HG03196 (cell line): ENCODE measurements around the gene LTBP1.
"Not testable (repeated sequence)": the region's sequence is repeated elsewhere in the genome, so short reads cannot be mapped to it uniquely, and the experiment has no call there.

Experiments used
- ATAC-seq: cut with Tn5 transposase; IDR thresholded peaks from one replicate; pipeline ENCODE4 v1.9.1; 2021; ENCODE audit not compliant: unreplicated experiment

LTBP1 gene

GRCh38 chr2:33215983-33216382 lies 269.2 kb downstream of the LTBP1 start:
- no peak for ATAC-seq

DNA sequence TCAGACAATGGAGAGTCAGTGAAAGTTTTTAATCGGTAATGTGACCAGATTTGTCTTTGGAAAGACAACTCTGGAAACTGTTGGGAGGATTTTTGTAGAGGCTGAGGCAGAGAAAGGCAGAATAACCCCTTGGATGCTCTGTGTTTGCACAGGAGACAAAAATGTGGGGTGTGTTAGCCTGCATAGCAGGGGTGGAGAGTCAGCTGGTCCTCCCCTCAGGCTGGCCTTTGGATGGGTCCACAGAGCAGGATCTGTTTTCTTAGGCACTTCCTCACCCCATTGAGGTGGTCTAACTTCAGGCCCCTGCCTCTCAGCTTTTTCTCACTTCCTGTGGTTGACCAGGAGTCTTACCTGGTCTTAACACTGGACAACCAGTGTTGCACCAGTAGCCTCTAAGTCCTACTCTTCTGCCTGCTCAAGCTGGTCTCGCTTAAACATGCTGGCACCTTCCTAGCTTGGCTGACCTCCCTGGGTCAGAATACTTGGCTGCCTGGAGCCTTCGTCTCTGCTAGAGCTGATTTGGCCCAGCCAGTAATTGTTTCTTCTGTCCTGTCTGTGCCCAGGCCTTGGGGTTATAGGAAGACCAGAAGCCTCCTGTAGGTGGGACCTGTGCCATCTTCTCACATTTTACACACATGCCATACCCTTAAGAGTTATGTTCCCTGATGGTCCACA lies 269.9 kb downstream of the LTBP1 start:
- no peak for ATAC-seq

GRCh38 chr2:33217406-33217805 lies 270.7 kb downstream of the LTBP1 start:
- no peak for ATAC-seq

DNA sequence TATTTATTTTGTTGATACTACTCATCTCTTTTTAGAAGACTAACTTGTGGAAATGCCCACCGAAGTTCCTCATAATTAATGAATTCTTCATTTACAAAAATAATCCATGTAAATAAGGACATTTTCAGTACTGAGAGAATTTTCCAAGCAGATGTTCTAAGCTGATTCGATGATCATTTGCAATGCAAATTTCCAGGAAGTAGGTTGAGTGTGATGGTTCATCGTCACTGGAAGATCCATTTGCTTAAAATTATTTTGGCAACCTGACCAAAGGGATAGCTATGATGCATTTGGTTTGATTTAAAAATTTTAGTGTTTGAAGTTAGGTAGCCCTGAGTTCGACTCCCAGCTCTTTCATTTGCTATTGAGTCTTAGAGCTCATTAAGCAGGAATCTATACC lies 272.4 kb downstream of the LTBP1 start:
- no peak for ATAC-seq

DNA sequence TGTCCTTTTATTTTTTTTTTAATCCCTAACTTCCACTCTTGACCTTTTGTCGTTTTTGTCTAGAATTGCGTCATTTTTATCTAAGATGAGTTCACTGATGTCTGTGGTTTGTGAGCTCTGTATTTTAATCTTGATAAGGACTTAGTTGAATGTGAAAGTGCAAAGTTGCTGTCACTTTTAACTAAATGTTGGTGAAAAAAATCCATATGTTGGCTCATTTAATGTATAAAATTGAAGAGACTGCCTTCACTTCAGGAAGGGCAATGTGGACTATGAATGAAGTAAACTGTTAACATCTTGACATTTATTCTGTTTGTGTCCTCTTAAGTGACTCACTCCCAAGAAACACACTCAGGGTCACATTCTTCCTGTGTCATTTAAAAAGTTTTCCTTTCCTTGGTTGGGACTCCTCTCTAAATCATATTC lies 273.1 kb downstream of the LTBP1 start:
- ATAC-seq = no peak

DNA sequence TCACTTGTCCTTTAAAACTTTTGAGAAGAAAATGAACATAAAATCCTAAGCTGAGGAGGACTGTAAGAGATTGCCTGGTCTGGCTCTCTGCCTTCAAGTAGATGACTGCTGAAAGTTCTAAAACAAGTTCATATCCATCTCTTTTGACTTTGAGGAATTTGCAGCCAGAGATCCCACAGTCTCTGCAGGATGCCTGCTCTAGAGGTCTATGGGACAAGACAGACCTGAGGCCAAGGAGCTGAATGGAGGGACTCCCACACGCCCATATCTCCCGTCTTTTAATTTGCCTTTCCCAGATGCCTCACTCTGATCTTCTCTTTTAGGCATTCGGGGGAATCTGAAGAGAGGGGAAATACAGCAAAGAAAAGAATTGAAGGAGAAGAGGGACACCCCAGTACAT lies 273.8 kb downstream of the LTBP1 start:
- no peak for ATAC-seq

GRCh38 chr2:33221046-33221784 lies 274.5 kb downstream of the LTBP1 start:
- ATAC-seq = no peak

GRCh38 chr2:33222309-33222708 lies 275.6 kb downstream of the LTBP1 start:
- ATAC-seq = no peak

- ATAC-seq = no peak
These were observed 277.1 kb downstream of the LTBP1 start for GRCh38 chr2:33223856-33224255.

- ATAC-seq = no peak
These were observed 278.6 kb downstream of the LTBP1 start for GRCh38 chr2:33225350-33225749.

- no peak for ATAC-seq
These were observed 279.8 kb downstream of the LTBP1 start for GRCh38 chr2:33226546-33226945.

DNA sequence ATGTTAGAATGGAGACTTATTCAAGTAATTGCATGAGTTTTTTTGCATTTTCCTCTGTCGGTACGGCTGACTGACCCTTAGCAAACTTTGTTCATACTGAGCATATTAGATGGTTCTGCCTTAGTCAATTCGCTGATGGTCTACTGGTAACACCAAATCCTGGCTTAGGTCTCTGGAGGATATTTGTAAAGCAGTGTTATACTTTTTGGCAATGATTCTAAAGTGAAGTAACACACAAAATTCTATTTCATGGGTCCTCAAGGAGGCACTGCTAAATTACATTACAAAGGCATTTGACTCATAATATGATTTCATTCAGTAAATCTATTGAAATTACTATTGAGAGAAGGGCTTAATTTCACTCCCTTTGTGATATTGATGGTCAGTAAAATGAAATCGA lies 282.9 kb downstream of the LTBP1 start:
- ATAC-seq = no peak

GRCh38 chr2:33230195-33230594 lies 283.4 kb downstream of the LTBP1 start:
- no peak for ATAC-seq

DNA sequence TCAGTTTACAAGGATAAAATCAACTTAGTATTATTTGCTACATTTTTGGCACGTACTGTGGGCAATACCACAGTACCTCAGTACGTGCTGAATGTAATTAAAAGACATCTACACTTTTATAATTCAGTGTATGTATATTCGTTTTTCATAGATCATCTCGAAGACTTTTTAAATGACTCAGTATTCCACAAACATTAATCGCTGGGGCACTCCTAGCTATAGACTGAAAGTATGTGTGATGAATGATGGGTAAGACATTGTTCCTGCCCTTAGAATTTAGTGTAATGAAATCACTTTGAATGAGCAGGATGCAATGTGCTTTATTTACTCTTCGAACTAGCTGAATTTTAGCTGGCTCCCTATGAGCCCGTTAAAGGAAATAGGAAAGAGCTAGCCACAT lies 284.1 kb downstream of the LTBP1 start:
- ATAC-seq = no peak

DNA sequence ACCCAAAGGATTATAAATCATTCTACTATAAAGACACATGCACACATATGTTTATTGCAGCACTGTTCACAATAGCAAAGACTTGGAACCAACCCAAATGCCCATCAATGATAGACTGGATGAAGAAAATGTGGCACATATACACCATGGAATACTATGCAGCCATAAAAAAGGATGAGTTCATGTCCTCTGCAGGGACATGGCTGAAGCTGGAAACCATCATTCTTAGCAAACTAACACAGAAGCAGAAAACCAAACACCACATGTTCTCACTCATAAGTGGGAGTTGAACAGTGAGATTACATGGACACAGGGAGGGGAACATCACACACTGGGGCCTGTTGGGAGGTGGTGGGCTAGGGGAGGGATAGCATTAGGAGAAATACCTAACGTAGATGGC lies 288.8 kb downstream of the LTBP1 start:
- not testable (repeated sequence) for ATAC-seq

GRCh38 chr2:33236482-33237385 lies 290.0 kb downstream of the LTBP1 start:
- no peak for ATAC-seq

- ATAC-seq = no peak
These were observed 291.4 kb downstream of the LTBP1 start for GRCh38 chr2:33238111-33238510.

GRCh38 chr2:33240178-33240577 lies 293.4 kb downstream of the LTBP1 start:
- no peak for ATAC-seq

GRCh38 chr2:33241072-33241471 lies 294.3 kb downstream of the LTBP1 start:
- no peak for ATAC-seq

- no peak for ATAC-seq
These were observed 294.8 kb downstream of the LTBP1 start for GRCh38 chr2:33241581-33241980.

DNA sequence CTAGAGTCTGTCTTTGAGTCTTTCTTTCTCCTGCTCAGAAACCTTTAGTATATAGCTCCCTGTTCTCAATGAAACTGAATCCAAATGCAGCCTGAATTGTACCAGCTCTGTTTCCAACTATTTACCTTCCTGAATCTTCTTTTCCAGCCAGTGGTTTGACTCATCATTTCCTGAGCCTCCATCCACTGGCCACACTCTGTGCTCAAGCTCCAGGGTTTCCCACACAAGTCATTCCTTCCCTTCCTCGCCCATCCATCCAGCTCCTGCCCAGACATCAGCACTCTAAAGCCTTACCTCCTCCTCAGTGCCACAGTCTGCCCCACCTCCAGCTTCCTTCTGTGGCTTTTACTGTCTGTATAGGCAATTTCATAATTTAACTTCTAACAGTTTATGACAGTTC lies 296.1 kb downstream of the LTBP1 start:
- no peak for ATAC-seq

GRCh38 chr2:33246432-33246831 lies 299.7 kb downstream of the LTBP1 start:
- ATAC-seq = no peak
